Right renal cortex interstitium (tissue), 3 donors: ENCODE measurements around the gene PROM1. TPM values are rescaled to one million over a fixed set of nuclear protein-coding genes. Genes with fewer than 3 reads are reported as not detected.

ENCODE experiments used
- DNase-seq, 3 donors: peaks; one replicate each; pipeline ENCODE4 v3.0.0-alpha.2; 2013; ENCODE audit warnings: low read depth in 3 of 3, low spot score in 2 of 3
- polyA plus RNA-seq, 3 donors: library from polyadenylated mRNA; unstranded; fragments of 120-200 nt; gene quantifications; one replicate each; pipeline ENCODE4 v1.2.1, GENCODE V29; 2013; ENCODE audit not compliant: insufficient read length in 3 of 3

Gene PROM1
- polyA plus RNA-seq, 3 donors, result 36.5 to 39.6 (median 38.1) TPM

GRCh38 chr4:16000708-16001483 is 82.9 kb downstream of the PROM1 start:
- DNase-seq, result no peak

GRCh38 chr4:15996773-15997172 is 87.0 kb downstream of the PROM1 start:
- no peak for DNase-seq

DNA sequence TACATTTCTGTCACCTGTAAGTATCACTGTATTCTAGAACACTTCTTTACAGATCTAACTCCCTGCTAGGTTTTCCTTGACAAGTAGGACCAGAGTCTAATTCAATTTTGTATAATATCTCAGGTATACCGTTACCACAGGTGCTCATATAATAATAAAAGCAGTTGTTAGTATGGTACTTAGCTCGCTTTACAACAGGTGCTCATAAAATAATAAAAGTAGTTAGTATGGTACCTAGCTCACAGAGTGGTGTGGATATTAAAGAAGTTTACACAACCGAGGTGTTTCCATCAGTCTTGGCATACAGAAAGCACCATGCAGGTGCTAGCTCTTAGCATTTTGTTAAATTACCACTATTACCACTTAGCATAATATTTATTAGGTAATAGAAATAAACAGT is 88.0 kb downstream of the PROM1 start:
- no peak for DNase-seq

- DNase-seq, result no peak
These were observed 91.7 kb downstream of the PROM1 start for GRCh38 chr4:15992167-15992485.

GRCh38 chr4:15990570-15991285 is 93.1 kb downstream of the PROM1 start:
- no peak for DNase-seq

DNA sequence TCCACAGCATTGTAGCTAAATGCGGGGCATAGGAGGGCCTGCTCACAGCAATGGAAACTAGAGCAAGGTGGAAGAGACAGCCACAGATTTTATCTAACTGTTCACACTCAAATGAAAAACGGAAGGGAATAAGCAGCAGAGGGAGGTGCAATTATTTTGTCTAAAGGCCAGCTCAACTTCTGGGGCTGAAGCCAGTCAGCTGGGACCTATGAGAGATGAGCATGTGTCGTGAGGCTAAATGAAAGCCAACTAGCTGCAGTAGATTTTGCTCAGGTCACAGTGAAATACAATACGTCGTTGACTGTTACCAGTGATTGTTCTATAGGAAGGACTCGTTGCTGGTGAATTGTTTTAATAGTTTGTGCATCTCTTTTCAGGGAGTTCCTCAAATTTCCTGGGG is 94.4 kb downstream of the PROM1 start:
- no peak for DNase-seq

GRCh38 chr4:15988222-15988621 is 95.6 kb downstream of the PROM1 start:
- no peak for DNase-seq

- no peak for DNase-seq
These were observed 96.9 kb downstream of the PROM1 start for GRCh38 chr4:15986907-15987306.

- no peak for DNase-seq
These were observed 100.2 kb downstream of the PROM1 start for GRCh38 chr4:15983610-15984009.

DNA sequence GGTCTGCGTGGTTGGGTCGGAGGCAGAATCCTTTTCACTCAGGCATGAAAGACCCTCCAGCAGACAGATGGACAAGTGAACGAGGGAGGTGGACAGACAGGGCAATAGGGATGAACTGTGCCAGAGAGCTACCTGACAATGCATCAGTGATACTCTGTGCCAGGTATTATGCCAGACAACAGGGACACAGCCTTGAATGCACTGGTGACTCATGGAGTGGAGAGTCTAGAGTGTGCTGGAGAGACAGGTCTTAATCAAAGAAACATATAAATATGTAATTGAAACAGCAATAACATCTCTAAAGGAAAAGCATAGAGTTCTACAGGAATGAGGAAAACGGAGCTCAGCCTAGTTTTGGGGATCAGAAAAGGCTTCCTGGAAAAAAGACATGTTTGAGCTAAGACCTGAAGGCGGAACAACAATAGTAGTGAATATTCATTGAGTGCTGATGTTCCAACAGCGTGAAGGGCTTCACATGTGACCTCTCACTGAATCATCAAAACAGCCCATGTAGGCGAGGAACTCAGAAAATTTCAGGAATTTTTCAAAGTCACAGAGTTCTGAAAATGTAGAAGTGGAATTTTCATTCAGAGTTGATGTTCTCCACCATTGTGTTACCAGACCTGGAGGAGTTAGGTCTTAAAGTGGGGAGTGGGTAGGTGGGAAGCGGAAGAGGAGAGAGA is 100.8 kb downstream of the PROM1 start:
- DNase-seq, result no peak

DNA sequence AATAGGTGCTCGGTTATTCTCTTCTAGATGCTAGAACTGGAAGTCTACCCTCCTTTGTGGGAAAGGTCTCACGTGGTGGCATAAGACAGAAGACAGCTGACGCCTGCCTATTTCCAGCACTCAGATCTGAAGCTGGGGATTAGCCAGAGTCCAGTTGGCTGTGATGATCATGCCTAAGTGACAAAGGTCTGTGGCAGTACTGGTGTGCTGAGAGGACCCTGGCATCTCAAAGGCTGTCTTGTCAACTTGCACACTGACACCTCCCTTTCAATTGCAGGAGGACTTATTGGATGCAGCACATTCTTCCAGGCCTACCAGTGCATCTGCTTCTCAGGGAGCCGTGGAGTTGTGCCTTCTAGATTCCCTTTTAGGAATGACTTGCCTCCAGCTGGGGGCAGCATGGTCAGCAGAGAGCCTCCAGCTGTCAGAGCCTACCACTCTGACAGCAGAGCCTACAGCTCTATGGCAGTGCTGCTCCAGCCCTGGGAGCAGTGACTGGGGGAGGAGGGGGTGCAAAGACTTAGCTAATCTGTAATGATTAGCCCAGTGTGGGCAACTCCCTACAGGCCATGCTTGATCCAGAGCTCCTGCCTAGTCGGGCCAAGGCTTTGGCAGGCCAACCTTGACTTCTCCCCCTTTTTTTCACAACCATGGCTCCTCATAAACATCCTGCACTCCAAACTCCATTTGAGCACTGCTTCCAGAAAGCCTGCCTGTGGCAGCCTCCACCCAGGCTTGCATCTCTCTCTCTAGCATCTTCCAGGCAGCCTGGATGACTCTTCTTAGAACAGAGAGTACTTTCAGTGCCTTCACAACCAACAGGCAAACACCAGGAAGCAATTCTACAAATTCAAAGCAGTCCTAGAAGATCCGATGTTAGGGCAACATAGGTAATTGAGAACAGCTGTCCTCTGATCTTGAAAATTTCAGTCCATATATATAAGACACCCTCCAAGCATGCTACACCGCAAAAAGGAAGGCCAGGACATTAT is 107.1 kb downstream of the PROM1 start:
- no peak for DNase-seq

DNA sequence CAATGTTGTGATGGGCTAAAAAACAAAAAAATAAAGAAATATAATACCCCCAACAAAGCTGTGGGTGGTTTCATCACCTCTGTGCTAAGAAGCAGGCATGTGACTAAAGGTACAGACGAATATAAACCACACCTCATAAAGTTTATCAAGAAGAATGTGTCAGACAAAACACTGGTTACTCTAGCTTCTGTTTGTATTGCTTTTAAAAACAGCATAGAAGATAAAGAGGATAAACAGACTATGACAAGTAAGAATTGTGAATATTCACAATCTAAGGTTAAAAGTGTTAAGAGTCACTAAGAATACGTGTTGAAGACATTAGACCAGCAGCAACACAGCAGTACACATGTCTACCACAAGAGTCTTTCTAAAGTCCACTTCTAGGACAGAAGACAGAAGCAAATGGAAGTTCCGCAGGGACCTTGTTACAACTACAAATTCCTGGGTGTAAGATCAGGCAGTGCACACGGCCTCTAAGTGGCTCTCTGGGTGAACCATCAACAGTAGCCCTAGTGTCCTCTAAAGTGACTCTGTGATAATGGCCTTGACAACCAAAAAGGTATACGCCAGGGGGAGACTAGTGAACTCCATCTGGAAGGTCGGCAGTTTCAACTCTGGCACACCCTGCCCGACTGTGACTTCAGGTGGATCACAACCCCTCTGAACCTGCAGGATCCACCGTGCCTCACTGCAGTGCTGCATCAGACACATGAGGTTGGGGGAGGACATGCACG is 112.6 kb downstream of the PROM1 start:
- DNase-seq, result no peak

GRCh38 chr4:15968551-15969300 is 115.1 kb downstream of the PROM1 start:
- no peak for DNase-seq

DNA sequence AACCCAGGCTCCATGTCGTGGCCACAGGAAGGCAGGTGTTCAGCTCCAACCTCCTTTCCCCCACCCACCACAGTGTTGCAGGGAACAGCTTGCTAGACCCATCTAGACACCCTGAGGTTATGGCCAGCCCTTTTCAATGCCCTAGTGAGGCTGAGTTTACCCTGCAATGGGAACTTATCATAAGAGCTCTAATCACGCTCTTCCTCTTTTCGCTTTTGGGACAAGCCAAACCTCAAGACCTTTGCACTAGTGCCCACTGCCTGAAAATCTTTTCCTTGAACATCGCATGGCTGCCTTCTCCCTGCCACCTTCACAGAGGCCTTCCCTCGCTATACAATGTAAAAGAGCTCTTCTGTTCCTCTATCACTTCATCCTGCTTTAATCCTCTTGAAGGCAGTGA is 118.5 kb downstream of the PROM1 start:
- no peak for DNase-seq

DNA sequence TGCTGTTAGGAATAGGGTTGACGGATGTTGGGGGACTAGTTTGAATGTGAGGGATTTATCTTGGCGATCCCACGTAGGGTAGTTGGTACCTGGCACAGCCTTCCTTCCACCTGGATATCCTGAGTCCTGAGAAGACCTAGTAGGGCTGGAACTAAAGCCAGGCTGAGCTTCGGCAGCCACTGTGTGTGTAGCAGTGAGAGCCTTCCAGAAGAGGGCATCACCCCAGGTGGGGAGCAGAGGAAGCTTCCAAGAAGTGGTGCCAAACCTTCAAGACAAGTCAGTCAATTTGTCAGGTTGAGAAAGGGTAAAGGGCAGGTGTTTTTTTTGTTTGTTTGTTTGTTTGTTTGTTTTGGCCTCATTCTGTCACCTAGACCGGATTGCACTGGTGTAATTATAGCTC is 119.7 kb downstream of the PROM1 start:
- no peak for DNase-seq

GRCh38 chr4:15963576-15963975 is 120.2 kb downstream of the PROM1 start:
- no peak for DNase-seq

DNA sequence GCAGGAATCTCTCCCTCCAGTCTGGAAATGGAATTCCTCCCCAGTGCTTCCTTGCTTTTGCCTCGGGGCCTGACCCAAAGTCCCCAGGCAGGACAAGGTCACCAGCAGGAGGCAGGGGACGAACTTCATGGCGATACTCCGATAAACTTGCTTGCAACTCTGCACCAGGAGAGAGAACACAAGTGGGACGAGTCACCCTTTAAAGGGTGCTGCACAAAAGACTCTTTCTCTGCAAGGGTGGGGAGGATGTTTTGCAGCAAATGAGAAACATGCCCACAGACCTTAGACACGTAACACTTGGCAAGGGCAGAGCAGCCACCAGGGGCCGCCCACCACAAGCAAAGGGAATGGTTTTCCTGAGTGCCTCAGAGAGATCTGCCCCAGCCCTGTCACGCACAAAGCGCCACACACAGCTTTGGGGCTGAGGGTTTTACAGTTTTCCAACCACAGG is 120.8 kb downstream of the PROM1 start, which contains the start of gene FGFBP2:
Gene FGFBP2, minus strand, starts transcription at position 175 of the 451 bp plus-strand sequence. Its CDS starts 46 bp downstream, at position 129.
- no peak for DNase-seq

GRCh38 chr4:15961781-15962510 is 121.9 kb downstream of the PROM1 start:
- DNase-seq, result no peak
